ENCODE results near the gene SYCP3. TPM values are rescaled to one million over a fixed set of nuclear protein-coding genes. Genes with fewer than 3 reads are reported as not detected.

SYCP3 gene
- polyA plus RNA-seq, 1 donor (not counting 4 experiments of a cell fraction or from before 2014, with no cell fraction given), result 0.16 TPM

GRCh38 chr12:101727098-101727497 is 12.2 kb downstream of the SYCP3 start:
- H3K36me3 ChIP-seq (ENCODE audit: control insufficient read depth in 2 of 2, extremely low read depth in 1 of 2, insufficient read depth in 2 of 2, low read length in 2 of 2), result no peaks in the 10 kb centered on the region
- no peaks in the 10 kb centered on the region for H3K9me1 ChIP-seq (ENCODE audit: control insufficient read depth, extremely low read depth, insufficient read depth, low read length)
- H3K9me3 ChIP-seq (ENCODE audit: control insufficient read depth, low read depth, low read length), result no peaks in the 10 kb centered on the region
- H3K27ac ChIP-seq (ENCODE audit: control insufficient read depth, insufficient read depth, low read length), result no peak overlapping the region
- no peak overlapping the region for H3K4me3 ChIP-seq (ENCODE audit: control insufficient read depth in 2 of 3, extremely low read depth in 1 of 3, insufficient read depth in 2 of 3, low read depth in 1 of 3, low read length in 3 of 3)
- H3K79me2 ChIP-seq (ENCODE audit: control insufficient read depth, insufficient read depth, low read length), result no peaks in the 10 kb centered on the region
- DNase-seq (ENCODE audit: low read depth, low spot score) (no peak), FAIRE-seq (no peak)
- no peaks in the 10 kb centered on the region for H3K27me3 ChIP-seq (ENCODE audit: control insufficient read depth, extremely low read depth, insufficient read depth, low read length)
- TF ChIP-seq EZH2 (IDR thresholded peaks at IDR 0.05; ENCODE audit: low read length), result no peak
- no peak for TF ChIP-seq CTCF (optimal IDR thresholded peaks at IDR 0.05 in 1 of 3, IDR thresholded peaks at IDR 0.05 in 1 of 3, conservative IDR thresholded peaks at IDR 0.05 in 1 of 3; ENCODE audit: extremely low read depth in 1 of 3, insufficient read depth in 2 of 3, low read length in 3 of 3)
- H3K4me1 ChIP-seq (ENCODE audit: control insufficient read depth, extremely low read depth, insufficient read depth, low read length), result no peaks in the 10 kb centered on the region
- H4K20me1 ChIP-seq (ENCODE audit: control insufficient read depth, extremely low read depth, insufficient read depth, low read length), result no peaks in the 10 kb centered on the region
- H3K4me2 ChIP-seq (ENCODE audit: control insufficient read depth, extremely low read depth, insufficient read depth, low read depth, low read length), result no peak overlapping the region
- dilution Hi-C loops (cut with MboI; ENCODE audit: extremely low pct_ligation_motif_present, low sequenced_read_pairs), result no loop called here
- H2AFZ ChIP-seq (ENCODE audit: control insufficient read depth, low read length), result no peak overlapping the region
- H3K9ac ChIP-seq (ENCODE audit: control insufficient read depth, extremely low read depth, insufficient read depth, low read length), result no peak overlapping the region

GRCh38 chr12:101722392-101722791 is 16.9 kb downstream of the SYCP3 start:
- dilution Hi-C loops (cut with MboI; ENCODE audit: extremely low pct_ligation_motif_present, low sequenced_read_pairs), result no loop called here
- Histone ChIP-seq H3K4me3 (ENCODE audit: control insufficient read depth in 2 of 3, extremely low read depth in 1 of 3, insufficient read depth in 2 of 3, low read depth in 1 of 3, low read length in 3 of 3) (no peak overlapping the region), H3K9me1 (ENCODE audit: control insufficient read depth, extremely low read depth, insufficient read depth, low read length) (no peaks in the 10 kb centered on the region), H3K27me3 (ENCODE audit: control insufficient read depth, extremely low read depth, insufficient read depth, low read length) (no peaks in the 10 kb centered on the region), H3K27ac (ENCODE audit: control insufficient read depth, insufficient read depth, low read length) (no peak overlapping the region), H3K79me2 (ENCODE audit: control insufficient read depth, insufficient read depth, low read length) (no peaks in the 10 kb centered on the region), H4K20me1 (ENCODE audit: control insufficient read depth, extremely low read depth, insufficient read depth, low read length) (no peaks in the 10 kb centered on the region), H3K9ac (ENCODE audit: control insufficient read depth, extremely low read depth, insufficient read depth, low read length) (no peak overlapping the region), H3K4me2 (ENCODE audit: control insufficient read depth, extremely low read depth, insufficient read depth, low read depth, low read length) (no peak overlapping the region), H3K9me3 (ENCODE audit: control insufficient read depth, low read depth, low read length) (no peaks in the 10 kb centered on the region), H3K36me3 (ENCODE audit: control insufficient read depth in 2 of 2, extremely low read depth in 1 of 2, insufficient read depth in 2 of 2, low read length in 2 of 2) (no peaks in the 10 kb centered on the region), H3K4me1 (ENCODE audit: control insufficient read depth, extremely low read depth, insufficient read depth, low read length) (no peaks in the 10 kb centered on the region), H2AFZ (ENCODE audit: control insufficient read depth, low read length) (no peak overlapping the region)
- DNase-seq (ENCODE audit: low read depth, low spot score) (no peak), FAIRE-seq (no peak)
- no peak for TF ChIP-seq CTCF (optimal IDR thresholded peaks at IDR 0.05 in 1 of 3, IDR thresholded peaks at IDR 0.05 in 1 of 3, conservative IDR thresholded peaks at IDR 0.05 in 1 of 3; ENCODE audit: extremely low read depth in 1 of 3, insufficient read depth in 2 of 3, low read length in 3 of 3)
- no peak for TF ChIP-seq EZH2 (IDR thresholded peaks at IDR 0.05; ENCODE audit: low read length)

Measured in keratinocyte (primary cell).